Activated T-cell treated with anti-CD3 and anti-CD28 coated beads, Interleukin-2, amount 50 U/mL, for 4 hours (primary cell): ENCODE measurements around the gene ELK1. TPM values are rescaled to one million over a fixed set of nuclear protein-coding genes. Genes with fewer than 3 reads are reported as not detected.
A peak's percentile ranks its signal among the peaks of the same experiment; 100 is the strongest.

Experiments used
- ATAC-seq, 2 donors: fragments of 200-7000 bp; cut with Tn5 transposase; one replicate each; pipeline ENCODE4 v1.10.0; 2021
- DNase-seq: peaks from one replicate; pipeline ENCODE4 v3.0.0-alpha.2; 2020
- H3K27me3 Mint-ChIP-seq: one replicate; pipeline ENCODE4 v1.8.0; 2021; ENCODE audit warnings: low read depth, mixed read lengths
- H3K36me3 Mint-ChIP-seq: one replicate; pipeline ENCODE4 v1.8.0; 2022; ENCODE audit warnings: mixed read lengths; ENCODE audit not compliant: insufficient read depth
- H3K4me1 Mint-ChIP-seq: one replicate; pipeline ENCODE4 v1.8.0; 2021; ENCODE audit warnings: low read depth, mixed read lengths
- H3K4me3 Mint-ChIP-seq: one replicate; pipeline ENCODE4 v1.8.0; 2021; ENCODE audit warnings: mild to moderate bottlenecking, moderate library complexity, mixed read lengths
- H3K9me3 Mint-ChIP-seq: one replicate; pipeline ENCODE4 v1.8.0; 2021; ENCODE audit warnings: mixed read lengths
- total RNA-seq, 3 donors: library from RNA; stranded (reverse); gene quantifications; one replicate each; pipeline ENCODE4 v1.2.1, GENCODE V29; 2021

The ELK1 gene
- total RNA-seq, 3 donors from 2014 or later = 70.3 to 79.6 (median 76.2) TPM

GRCh38 chrX:47658684-47659420 is 8.5 kb upstream of the ELK1 start, which contains the start of gene UXT:
TSS of gene UXT (minus strand) at chrX:47659180. CDS start at chrX:47658927, 253 bp downstream.
- peaks cover 29% of the 10 kb centered on the region for H3K4me1 Mint-ChIP-seq
- no peaks in the 10 kb centered on the region for H3K27me3 Mint-ChIP-seq
- peak within 1 kb of the TSS; percentile 88 for H3K4me3 Mint-ChIP-seq
- ATAC-seq = peak; percentile 84 to 89
- peak; percentile 88 for DNase-seq
- no peaks in the 10 kb centered on the region for H3K9me3 Mint-ChIP-seq
- peaks cover 14% of the 10 kb centered on the region for H3K36me3 Mint-ChIP-seq

GRCh38 chrX:47658301-47658683 is 7.9 kb upstream of the ELK1 start:
- no peaks in the 10 kb centered on the region for H3K27me3 Mint-ChIP-seq
- H3K4me3 Mint-ChIP-seq = peak overlapping the region; percentile 88
- H3K9me3 Mint-ChIP-seq = no peaks in the 10 kb centered on the region
- peaks cover 29% of the 10 kb centered on the region for H3K4me1 Mint-ChIP-seq
- peaks cover 19% of the 10 kb centered on the region for H3K36me3 Mint-ChIP-seq
- ATAC-seq (no peak), DNase-seq (no peak)

GRCh38 chrX:47651043-47651905 is 911 bp upstream of the ELK1 start:
- peaks cover 41% of the 10 kb centered on the region for H3K4me1 Mint-ChIP-seq
- peaks cover 44% of the 10 kb centered on the region for H3K36me3 Mint-ChIP-seq
- no peaks in the 10 kb centered on the region for H3K27me3 Mint-ChIP-seq
- H3K4me3 Mint-ChIP-seq = peak overlapping the region; percentile 86
- no peak for ATAC-seq
- no peaks in the 10 kb centered on the region for H3K9me3 Mint-ChIP-seq
- no peak for DNase-seq

- no peaks in the 10 kb centered on the region for H3K9me3 Mint-ChIP-seq
- peak overlapping the region; percentile 86 for H3K4me3 Mint-ChIP-seq
- ATAC-seq (no peak), DNase-seq (no peak)
- no peaks in the 10 kb centered on the region for H3K27me3 Mint-ChIP-seq
- peaks cover 36% of the 10 kb centered on the region for H3K36me3 Mint-ChIP-seq
- H3K4me1 Mint-ChIP-seq = peaks cover 41% of the 10 kb centered on the region
These were observed 591 bp downstream of the ELK1 start for GRCh38 chrX:47649781-47650163.

- Mint-ChIP-seq H3K27me3 (no peaks in the 10 kb centered on the region), H3K9me3 (no peaks in the 10 kb centered on the region), H3K4me3 (peak overlapping the region; percentile 86), H3K36me3 (peaks cover 33% of the 10 kb centered on the region), H3K4me1 (peaks cover 44% of the 10 kb centered on the region)
- ATAC-seq (no peak), DNase-seq (no peak)
These were observed 1.1 kb downstream of the ELK1 start for GRCh38 chrX:47649271-47649670.

GRCh38 chrX:47648376-47648775 is 2.0 kb downstream of the ELK1 start:
- H3K36me3 Mint-ChIP-seq = peaks cover 29% of the 10 kb centered on the region
- no peak for DNase-seq
- H3K4me1 Mint-ChIP-seq = peaks cover 46% of the 10 kb centered on the region
- no peak for ATAC-seq
- H3K9me3 Mint-ChIP-seq = no peaks in the 10 kb centered on the region
- peak overlapping the region; percentile 86 for H3K4me3 Mint-ChIP-seq
- H3K27me3 Mint-ChIP-seq = no peaks in the 10 kb centered on the region

GRCh38 chrX:47646636-47647035 is 3.7 kb downstream of the ELK1 start:
- no peaks in the 10 kb centered on the region for H3K9me3 Mint-ChIP-seq
- ATAC-seq = no peak
- peaks cover 47% of the 10 kb centered on the region for H3K4me1 Mint-ChIP-seq
- H3K4me3 Mint-ChIP-seq = no peak overlapping the region
- no peak for DNase-seq
- H3K27me3 Mint-ChIP-seq = no peaks in the 10 kb centered on the region
- peaks cover 18% of the 10 kb centered on the region for H3K36me3 Mint-ChIP-seq

- no peaks in the 10 kb centered on the region for H3K9me3 Mint-ChIP-seq
- H3K4me3 Mint-ChIP-seq = no peak overlapping the region
- DNase-seq (no peak), ATAC-seq (no peak)
- no peaks in the 10 kb centered on the region for H3K27me3 Mint-ChIP-seq
- peaks cover 16% of the 10 kb centered on the region for H3K36me3 Mint-ChIP-seq
- peaks cover 39% of the 10 kb centered on the region for H3K4me1 Mint-ChIP-seq
These were observed 4.8 kb downstream of the ELK1 start for GRCh38 chrX:47645530-47645929.

- DNase-seq = no peak
- H3K9me3 Mint-ChIP-seq = no peaks in the 10 kb centered on the region
- H3K4me1 Mint-ChIP-seq = peaks cover 39% of the 10 kb centered on the region
These were observed 5.7 kb downstream of the ELK1 start for GRCh38 chrX:47644557-47645091.

GRCh38 chrX:47643926-47644325 is 6.4 kb downstream of the ELK1 start:
- H3K4me1 Mint-ChIP-seq = peaks cover 33% of the 10 kb centered on the region
- H3K36me3 Mint-ChIP-seq = peaks cover 24% of the 10 kb centered on the region
- DNase-seq (no peak), ATAC-seq (no peak)
- no peaks in the 10 kb centered on the region for H3K27me3 Mint-ChIP-seq
- no peak overlapping the region for H3K4me3 Mint-ChIP-seq
- no peaks in the 10 kb centered on the region for H3K9me3 Mint-ChIP-seq

More at GRCh38 chrX:47644557-47645091, 5.7 kb downstream of the ELK1 start:
- peak in 1 of 2 donors; percentile 55 for ATAC-seq
- H3K27me3 Mint-ChIP-seq = no peaks in the 10 kb centered on the region
- H3K4me3 Mint-ChIP-seq = no peak overlapping the region
- H3K36me3 Mint-ChIP-seq = peaks cover 23% of the 10 kb centered on the region

GRCh38 chrX:47638816-47639215 is 11.5 kb downstream of the ELK1 start:
- Mint-ChIP-seq H3K9me3 (no peaks in the 10 kb centered on the region), H3K4me3 (no peak overlapping the region), H3K4me1 (peaks cover 11% of the 10 kb centered on the region), H3K27me3 (no peaks in the 10 kb centered on the region), H3K36me3 (peaks cover 27% of the 10 kb centered on the region)
- DNase-seq (no peak), ATAC-seq (no peak)

GRCh38 chrX:47637546-47638195 is 12.7 kb downstream of the ELK1 start:
- Mint-ChIP-seq H3K4me3 (peak overlapping the region; percentile 58), H3K4me1 (peaks cover 11% of the 10 kb centered on the region), H3K9me3 (no peaks in the 10 kb centered on the region), H3K36me3 (peaks cover 27% of the 10 kb centered on the region), H3K27me3 (no peaks in the 10 kb centered on the region)
- ATAC-seq (peak; percentile 56 to 75), DNase-seq (peak; percentile 26)

- H3K4me1 Mint-ChIP-seq = peaks cover 15% of the 10 kb centered on the region
- ATAC-seq = peak; percentile 76 to 79
- H3K27me3 Mint-ChIP-seq = no peaks in the 10 kb centered on the region
- H3K9me3 Mint-ChIP-seq = no peaks in the 10 kb centered on the region
- no peak overlapping the region for H3K4me3 Mint-ChIP-seq
- peaks cover 20% of the 10 kb centered on the region for H3K36me3 Mint-ChIP-seq
- no peak for DNase-seq
These were observed 15.3 kb downstream of the ELK1 start for GRCh38 chrX:47634871-47635575.
